ENCODE results near the gene HOXB4. TPM values are rescaled to one million over a fixed set of nuclear protein-coding genes. Genes with fewer than 3 reads are reported as not detected.
A peak's percentile ranks its signal among the peaks of the same experiment; 100 is the strongest.

Gene HOXB4
- total RNA-seq, 1 experiment from 2014 or later, result not detected

DNA sequence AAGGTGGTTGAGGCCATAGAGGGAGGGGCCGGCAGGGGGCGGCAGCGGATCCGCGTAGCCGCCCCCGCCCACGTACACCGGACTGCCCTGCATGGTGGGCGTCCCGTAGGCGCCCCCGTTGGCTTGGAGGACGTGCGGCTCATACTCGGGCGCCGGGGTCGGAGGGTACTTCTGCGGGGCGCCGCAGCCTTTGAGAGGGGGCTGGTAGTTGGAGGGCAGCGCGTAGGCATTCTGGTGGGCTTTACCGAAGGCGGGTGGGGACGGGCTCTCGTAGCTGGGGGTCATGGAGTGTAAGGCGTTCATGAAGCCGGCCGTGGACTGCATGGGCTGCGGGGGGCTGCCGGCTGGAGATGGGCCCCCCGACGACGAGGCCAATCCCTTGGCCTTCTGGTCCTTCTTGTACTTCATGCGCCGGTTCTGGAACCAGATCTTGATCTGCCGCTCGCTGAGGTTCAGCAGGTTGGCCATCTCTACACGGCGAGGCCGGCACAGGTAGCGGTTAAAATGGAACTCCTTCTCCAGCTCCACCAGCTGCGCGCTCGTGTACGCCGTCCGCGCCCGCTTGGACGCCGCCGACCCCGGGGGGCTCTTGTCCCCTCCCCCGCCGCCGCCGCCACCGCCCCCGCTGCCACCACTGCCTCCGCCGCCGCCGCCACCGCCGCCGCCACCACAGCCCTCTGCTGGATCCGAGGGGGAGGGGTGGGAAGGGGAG, 27.5 kb downstream of the HOXB4 start:
- TF ChIP-seq CTCF (conservative IDR thresholded peaks at IDR 0.05), result peak; percentile 70
- H2BK120ac ChIP-seq (ENCODE audit: low read depth, low read length, poor library complexity, severe bottlenecking), result no peak overlapping the region
- H3K56ac ChIP-seq (ENCODE audit: insufficient read length, low read depth, low read length), result no peak overlapping the region
- H2AFZ ChIP-seq (ENCODE audit: low read length), result no peak overlapping the region
- H3K79me1 ChIP-seq (ENCODE audit: insufficient read depth, low read depth, low read length, poor library complexity, severe bottlenecking), result no peaks in the 10 kb centered on the region
- no peak overlapping the region for H2BK15ac ChIP-seq (ENCODE audit: low read depth, low read length)
- Mint-ChIP-seq H3K27ac (no peak overlapping the region), H3K4me1 (peaks cover 32 to 58% of the 10 kb centered on the region in 2 experiments), H3K36me3 (ENCODE audit: insufficient read depth in 1 of 3, low read depth in 3 of 3) (no peaks in the 10 kb centered on the region), H3K9me3 (peaks cover 11% of the 10 kb centered on the region in 2 experiments; a peak in 4 of 5 replicates), H3K27me3 (ENCODE audit: low read depth) (peaks cover 99% of the 10 kb centered on the region), H3K4me3 (no peak overlapping the region; a peak in 1 of 5 replicates)
- H3K9ac ChIP-seq (ENCODE audit: extremely low read depth, insufficient read length, low read length), result no peak overlapping the region
- no peak overlapping the region for H3K4me2 ChIP-seq (ENCODE audit: insufficient read depth, insufficient read length, low read length)
- no peak overlapping the region for H2BK5ac ChIP-seq (ENCODE audit: insufficient read length, low read length)
- H3K27me3 ChIP-seq (ENCODE audit: insufficient read depth, low read length), result peaks cover 91% of the 10 kb centered on the region
- no peak overlapping the region for H2BK20ac ChIP-seq (ENCODE audit: low read depth, low read length, poor library complexity, severe bottlenecking)
- H3K79me2 ChIP-seq (ENCODE audit: insufficient read depth, low read length), result no peaks in the 10 kb centered on the region
- no peak overlapping the region for H4K91ac ChIP-seq (ENCODE audit: insufficient read length, low read depth, low read length)
- H3K18ac ChIP-seq (ENCODE audit: insufficient read length, low read depth, low read length), result no peak overlapping the region
- H3K4me1 ChIP-seq (ENCODE audit: insufficient read depth, low read length), result peaks cover 3% of the 10 kb centered on the region; the same call in 1 of the 2 replicates
- no peak overlapping the region for H2AK5ac ChIP-seq (ENCODE audit: insufficient read length, low read length)
- no peaks in the 10 kb centered on the region for H3K23me2 ChIP-seq (ENCODE audit: insufficient read length, low read depth, low read length, poor library complexity, severe bottlenecking)
- H3K9me3 ChIP-seq (ENCODE audit: control insufficient read depth, low read depth, low read length), result no peaks in the 10 kb centered on the region
- H3K27ac ChIP-seq (ENCODE audit: insufficient read length, low read depth, low read length), result no peak overlapping the region
- DNase-seq, result peak; percentile 75
- no peak overlapping the region for H2BK12ac ChIP-seq (ENCODE audit: insufficient read length, low read depth, low read length)
- H3K14ac ChIP-seq (ENCODE audit: insufficient read depth, low read length), result no peak overlapping the region
- H4K5ac ChIP-seq (ENCODE audit: insufficient read length, low read depth, low read length), result no peak overlapping the region
- no peak overlapping the region for H3K4ac ChIP-seq (ENCODE audit: low read depth, low read length)
- peaks cover 3% of the 10 kb centered on the region for H4K20me1 ChIP-seq (ENCODE audit: control insufficient read depth, insufficient read depth, insufficient read length)
- H3K23ac ChIP-seq (ENCODE audit: insufficient read length, low read depth, low read length), result no peak overlapping the region
- no peak overlapping the region for H3T11ph ChIP-seq (ENCODE audit: low read length)
- H4K8ac ChIP-seq (replicated peaks; ENCODE audit: insufficient read length, low read depth, low read length), result no peak overlapping the region
- WGBS (ENCODE audit: extremely low coverage, insufficient read length, low lambda C conversion rate), result no CpG with 5 or more reads among the region's 70 CpGs

All from H9 (cell line).